ENCODE data around the gene KHDRBS1. TPM values are rescaled to one million over a fixed set of nuclear protein-coding genes. Genes with fewer than 3 reads are reported as not detected.

The KHDRBS1 gene
- total and polyA plus RNA-seq, 2 donors (not counting 1 experiment from before 2014, with no cell fraction given), result 35.7 to 101 TPM

DNA sequence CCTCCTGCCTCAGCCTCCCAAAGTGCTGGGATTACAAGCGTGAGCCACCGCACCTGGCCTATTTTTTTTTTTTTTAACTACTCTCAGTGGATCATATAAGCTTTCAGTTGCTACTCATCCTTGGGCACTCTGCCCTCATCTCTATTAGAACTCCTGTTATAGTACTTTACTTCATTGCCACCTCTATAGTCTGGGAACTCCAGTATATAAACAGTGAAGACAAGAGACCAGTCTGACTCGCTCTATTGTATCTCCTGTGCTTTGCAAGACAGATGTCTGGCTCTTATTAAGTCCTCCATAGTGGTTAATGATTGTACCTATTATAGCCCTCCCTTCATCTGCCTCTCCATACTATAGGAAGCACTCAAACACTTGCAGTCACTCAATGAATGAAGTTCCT lies 15.1 kb downstream of the KHDRBS1 start:
- ChIA-PET CTCF (no interaction called here), POLR2A (no interaction called here)
- Histone ChIP-seq H3K79me2 (ENCODE audit: control insufficient read depth, insufficient read depth, low read length) (peaks cover 98% of the 10 kb centered on the region), H4K20me1 (ENCODE audit: control insufficient read depth, insufficient read depth, low read length, poor library complexity, severe bottlenecking) (peaks cover 89% of the 10 kb centered on the region), H3K36me3 (replicated peaks in 1 of 2; ENCODE audit: control extremely low read depth in 1 of 2, control insufficient read depth in 1 of 2, extremely low read depth in 1 of 2, insufficient read depth in 2 of 2, low read length in 1 of 2) (peaks cover 0 to 43% of the 10 kb centered on the region in 2 experiments), H3K27ac (ENCODE audit: low read length in 2 of 2) (no peak overlapping the region), H3K9me3 (ENCODE audit: control extremely low read depth in 1 of 3, control insufficient read depth in 2 of 3, insufficient read depth in 1 of 3, low read length in 2 of 3) (no peaks in the 10 kb centered on the region), H3K9ac (ENCODE audit: low read length) (no peak overlapping the region), H3K27me3 (replicated peaks in 1 of 4; ENCODE audit: control extremely low read depth in 1 of 4, control insufficient read depth in 3 of 4, insufficient read depth in 4 of 4, low read length in 3 of 4) (no peaks in the 10 kb centered on the region), H3K4me3 (ENCODE audit: control extremely low read depth in 1 of 5, extremely low read depth in 1 of 5, insufficient read depth in 1 of 5, low read depth in 2 of 5, low read length in 4 of 5) (no peak overlapping the region), H3K4me1 (ENCODE audit: control insufficient read depth in 2 of 2, insufficient read depth in 2 of 2, low read length in 2 of 2) (peaks cover 4 to 12% of the 10 kb centered on the region in 2 donors), H3K4me2 (replicated peaks; ENCODE audit: low read depth, low read length, poor library complexity, severe bottlenecking) (no peak overlapping the region), H2AFZ (ENCODE audit: insufficient read depth, low read depth, low read length, poor library complexity, severe bottlenecking) (no peak overlapping the region)
- no peak overlapping the region for H3K4me3 Mint-ChIP-seq
- peaks cover 43% of the 10 kb centered on the region for H3K4me1 Mint-ChIP-seq
- TF ChIP-seq EZH2 (IDR thresholded peaks at IDR 0.05; ENCODE audit: borderline replicate concordance, insufficient read depth, low read depth, low read length, poor library complexity, severe bottlenecking), result no peak
- TF ChIP-seq, protein P1, sequence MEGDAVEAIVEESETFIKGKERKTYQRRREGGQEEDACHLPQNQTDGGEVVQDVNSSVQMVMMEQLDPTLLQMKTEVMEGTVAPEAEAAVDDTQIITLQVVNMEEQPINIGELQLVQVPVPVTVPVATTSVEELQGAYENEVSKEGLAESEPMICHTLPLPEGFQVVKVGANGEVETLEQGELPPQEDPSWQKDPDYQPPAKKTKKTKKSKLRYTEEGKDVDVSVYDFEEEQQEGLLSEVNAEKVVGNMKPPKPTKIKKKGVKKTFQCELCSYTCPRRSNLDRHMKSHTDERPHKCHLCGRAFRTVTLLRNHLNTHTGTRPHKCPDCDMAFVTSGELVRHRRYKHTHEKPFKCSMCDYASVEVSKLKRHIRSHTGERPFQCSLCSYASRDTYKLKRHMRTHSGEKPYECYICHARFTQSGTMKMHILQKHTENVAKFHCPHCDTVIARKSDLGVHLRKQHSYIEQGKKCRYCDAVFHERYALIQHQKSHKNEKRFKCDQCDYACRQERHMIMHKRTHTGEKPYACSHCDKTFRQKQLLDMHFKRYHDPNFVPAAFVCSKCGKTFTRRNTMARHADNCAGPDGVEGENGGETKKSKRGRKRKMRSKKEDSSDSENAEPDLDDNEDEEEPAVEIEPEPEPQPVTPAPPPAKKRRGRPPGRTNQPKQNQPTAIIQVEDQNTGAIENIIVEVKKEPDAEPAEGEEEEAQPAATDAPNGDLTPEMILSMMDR (IDR thresholded peaks at IDR 0.05), result no peak
- H3K27me3 Mint-ChIP-seq, result no peaks in the 10 kb centered on the region
- 100% methylated on average over 2 of the region's 3 CpGs for WGBS (ENCODE audit: insufficient coverage)
- intact Hi-C loops (cut with micrococcal nuclease), result no loop called here
- H3K9me3 Mint-ChIP-seq (ENCODE audit: insufficient read depth), result no peaks in the 10 kb centered on the region
- H3K27ac Mint-ChIP-seq, result no peak overlapping the region
- DNase-seq (no peak), ATAC-seq (ENCODE audit: low read depth) (no peak)

DNA sequence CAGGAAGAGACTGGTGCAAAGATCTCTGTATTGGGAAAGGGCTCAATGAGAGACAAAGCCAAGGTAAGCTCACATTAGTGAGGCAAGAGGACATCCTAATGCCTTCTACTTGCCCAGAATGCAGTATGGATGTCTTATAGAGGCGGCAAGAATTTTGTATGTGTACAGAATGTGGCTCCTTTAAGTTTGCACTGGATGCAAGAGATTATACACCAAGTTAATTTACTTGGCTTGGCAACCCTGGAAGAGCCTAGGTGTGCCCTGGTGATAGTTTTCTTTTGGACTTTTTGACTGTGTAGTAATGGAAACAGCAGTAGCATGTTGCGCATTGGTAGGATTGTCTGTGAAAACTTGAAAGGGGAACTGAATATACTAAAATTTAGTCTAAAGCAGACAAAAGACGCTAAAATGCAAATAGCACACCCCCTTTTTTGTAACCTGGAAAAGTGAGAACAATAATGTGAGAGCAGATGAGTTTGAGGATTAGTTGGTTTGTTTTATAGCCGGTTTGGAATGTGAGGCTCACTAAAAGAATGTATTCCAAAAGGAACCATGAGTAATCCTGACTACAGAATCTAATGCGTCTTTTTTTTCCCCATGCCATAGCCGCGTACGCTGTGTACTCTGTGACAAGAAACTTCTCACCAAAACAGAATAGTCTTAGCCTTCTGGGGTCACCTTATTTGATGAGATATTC lies 18.1 kb downstream of the KHDRBS1 start:
- peaks cover 77% of the 10 kb centered on the region for H4K20me1 ChIP-seq (ENCODE audit: control insufficient read depth, insufficient read depth, low read length, poor library complexity, severe bottlenecking)
- peak overlapping the region; percentile 32 for H3K27ac Mint-ChIP-seq
- H3K4me2 ChIP-seq (replicated peaks; ENCODE audit: low read depth, low read length, poor library complexity, severe bottlenecking), result no peak overlapping the region
- no peak overlapping the region for H3K27ac ChIP-seq (ENCODE audit: low read length in 2 of 2)
- H3K27me3 ChIP-seq (replicated peaks in 1 of 4; ENCODE audit: control extremely low read depth in 1 of 4, control insufficient read depth in 3 of 4, insufficient read depth in 4 of 4, low read length in 3 of 4), result no peaks in the 10 kb centered on the region
- ChIA-PET POLR2A (interaction anchor here (0.7 kb wide), 2 partner anchors 329 to 425 kb away, joined by 3 read pairs; no protein-coding TSS in a partner anchor), CTCF (no interaction called here)
- H3K9ac ChIP-seq (ENCODE audit: low read length), result no peak overlapping the region
- H3K36me3 ChIP-seq (replicated peaks in 1 of 2; ENCODE audit: control extremely low read depth in 1 of 2, control insufficient read depth in 1 of 2, extremely low read depth in 1 of 2, insufficient read depth in 2 of 2, low read length in 1 of 2), result peaks cover 0 to 67% of the 10 kb centered on the region in 2 experiments
- intact Hi-C loops (cut with micrococcal nuclease), result no loop called here
- H3K4me1 Mint-ChIP-seq, result peaks cover 34% of the 10 kb centered on the region
- H3K79me2 ChIP-seq (ENCODE audit: control insufficient read depth, insufficient read depth, low read length), result peaks cover 80% of the 10 kb centered on the region
- no peaks in the 10 kb centered on the region for H3K9me3 Mint-ChIP-seq (ENCODE audit: insufficient read depth)
- no peak overlapping the region for H3K4me3 ChIP-seq (ENCODE audit: control extremely low read depth in 1 of 5, extremely low read depth in 1 of 5, insufficient read depth in 1 of 5, low read depth in 2 of 5, low read length in 4 of 5)
- H3K27me3 Mint-ChIP-seq, result no peaks in the 10 kb centered on the region
- H2AFZ ChIP-seq (ENCODE audit: insufficient read depth, low read depth, low read length, poor library complexity, severe bottlenecking), result no peak overlapping the region
- ATAC-seq (ENCODE audit: low read depth) (no peak), DNase-seq (no peak)
- H3K9me3 ChIP-seq (ENCODE audit: control extremely low read depth in 1 of 3, control insufficient read depth in 2 of 3, insufficient read depth in 1 of 3, low read length in 2 of 3), result no peaks in the 10 kb centered on the region
- 100% methylated on average over 4 of the region's 8 CpGs for WGBS (ENCODE audit: insufficient coverage)
- TF ChIP-seq, protein P1 (IDR thresholded peaks at IDR 0.05), result no peak
- TF ChIP-seq EZH2 (IDR thresholded peaks at IDR 0.05; ENCODE audit: borderline replicate concordance, insufficient read depth, low read depth, low read length, poor library complexity, severe bottlenecking), result no peak
- peaks cover under 1 to 5% of the 10 kb centered on the region in 2 donors for H3K4me1 ChIP-seq (ENCODE audit: control insufficient read depth in 2 of 2, insufficient read depth in 2 of 2, low read length in 2 of 2)
- H3K4me3 Mint-ChIP-seq, result no peak overlapping the region

All from B cell (primary cell).